Stimulated activated CD8-positive, alpha-beta memory T cell treated with anti-CD3 and anti-CD28 coated beads, Interleukin-2, amount 100 ng/mL, for 1 hour (primary cell): Measurements from ENCODE around the gene CCL18.
"Not testable (repeated sequence)": the region's sequence is repeated elsewhere in the genome, so short reads cannot be mapped to it uniquely, and the experiment has no call there.

Source experiments
- DNase-seq, 2 donors: peaks; one replicate each; pipeline ENCODE4 v3.0.0-alpha.2; 2020; ENCODE audit warnings: low read depth in 2 of 2

The CCL18 gene

GRCh38 chr17:36104246-36104645 is 40.2 kb downstream of the CCL18 start:
- not testable (repeated sequence) for DNase-seq

GRCh38 chr17:36104701-36105181 is 40.7 kb downstream of the CCL18 start:
- DNase-seq, result no peak

- DNase-seq, result no peak
Observed at GRCh38 chr17:36105781-36106492, 41.9 kb downstream of the CCL18 start.

- no peak for DNase-seq
Observed at GRCh38 chr17:36106493-36106835, 42.4 kb downstream of the CCL18 start.

DNA sequence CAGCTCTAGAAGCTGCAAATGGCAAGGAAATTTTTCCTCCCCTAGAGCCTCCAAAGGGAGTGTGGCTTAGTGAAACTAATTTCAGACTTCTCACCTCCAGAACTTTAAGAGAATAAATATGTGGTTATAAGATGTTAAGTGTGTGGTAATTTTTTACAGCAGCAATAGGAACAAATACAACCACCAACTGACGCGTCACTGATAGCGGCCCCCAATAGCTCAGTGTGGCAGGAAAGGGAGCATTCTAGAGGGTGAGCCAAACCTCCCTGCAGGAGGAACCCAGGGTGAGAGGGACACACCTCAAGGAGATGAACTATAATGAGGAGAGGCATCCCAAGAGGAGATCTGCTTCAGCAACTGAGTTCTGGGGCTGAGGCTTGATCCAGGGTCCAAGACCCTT is 43.6 kb downstream of the CCL18 start:
- no peak for DNase-seq

DNA sequence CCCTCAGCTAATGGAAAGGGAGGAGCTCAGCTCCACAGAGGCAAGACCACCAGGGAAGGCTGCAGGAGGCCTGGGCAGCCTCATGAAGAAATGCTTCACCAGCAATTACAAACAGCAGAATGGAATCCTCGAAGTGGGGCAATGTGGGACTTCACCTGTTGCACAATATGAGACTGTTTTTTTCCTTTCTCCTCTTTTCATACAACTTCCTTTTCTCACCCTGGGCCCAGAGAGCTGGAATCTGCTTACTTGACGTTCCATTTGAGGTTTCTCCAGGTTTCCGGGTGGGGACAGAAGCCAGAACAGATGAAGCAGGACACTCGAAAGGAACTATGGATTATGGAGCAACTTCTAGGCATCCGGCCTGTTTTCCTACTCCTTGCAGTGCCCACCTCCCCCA is 44.2 kb downstream of the CCL18 start:
- DNase-seq, result not testable (repeated sequence)

DNA sequence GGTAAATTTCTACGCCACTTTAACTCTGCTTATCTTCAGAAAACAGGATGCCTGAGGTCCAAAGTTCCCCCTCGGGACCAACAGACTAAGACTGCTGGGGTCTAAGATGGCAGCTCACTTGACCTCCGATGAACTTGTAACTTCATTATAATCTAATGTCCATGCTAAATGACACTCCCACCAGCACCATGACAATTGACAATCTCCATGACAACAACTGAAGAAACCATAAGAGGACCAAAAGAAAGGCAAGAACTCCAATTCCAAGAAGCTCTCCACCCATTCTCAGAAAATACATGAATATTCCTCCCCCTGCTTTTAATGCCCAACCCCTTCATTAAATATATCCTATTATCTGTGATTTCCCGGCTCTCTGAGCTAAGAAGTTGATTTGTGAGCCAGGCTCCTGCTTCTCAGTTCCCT is 47.0 kb downstream of the CCL18 start:
- DNase-seq, result no peak

GRCh38 chr17:36112572-36112971 is 48.5 kb downstream of the CCL18 start:
- DNase-seq, result no peak

- DNase-seq, result not testable (repeated sequence)
Observed at GRCh38 chr17:36113131-36113530, 49.1 kb downstream of the CCL18 start.

GRCh38 chr17:36114971-36115648 is 51.0 kb downstream of the CCL18 start:
- DNase-seq, result not testable (repeated sequence)

GRCh38 chr17:36115649-36115977 is 51.5 kb downstream of the CCL18 start:
- not testable (repeated sequence) for DNase-seq

- DNase-seq, result no peak
Observed at GRCh38 chr17:36117505-36118382, 53.7 kb downstream of the CCL18 start.

- no peak for DNase-seq
Observed at GRCh38 chr17:36118477-36119353, 54.6 kb downstream of the CCL18 start.

GRCh38 chr17:36120221-36120620 is 56.1 kb downstream of the CCL18 start:
- no peak for DNase-seq

DNA sequence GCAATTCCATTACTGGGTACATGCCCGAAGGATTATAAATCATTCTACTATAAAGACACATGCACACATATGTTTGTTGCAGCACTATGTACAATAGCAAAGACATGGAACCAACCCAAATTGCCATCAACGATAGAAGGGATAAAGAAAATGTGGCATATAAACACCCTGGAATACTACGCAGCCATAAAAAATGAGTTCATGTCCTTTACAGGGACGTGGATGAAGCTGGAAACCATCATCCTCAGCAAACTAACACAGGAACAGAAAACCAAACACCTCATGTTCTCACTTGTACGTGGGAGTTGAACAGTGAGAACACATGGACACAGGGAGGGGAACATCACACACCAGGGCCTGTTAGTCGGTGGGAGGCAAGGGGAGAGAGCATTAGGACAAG is 57.0 kb downstream of the CCL18 start:
- DNase-seq, result not testable (repeated sequence)
